Ovary (tissue), 3 donors: Measurements from ENCODE around the gene CREB3L4.

Source experiments
- CTCF ChIP-seq, 3 donors: fragments of 450-650 bp in 2 of 3; fragments of 200-600 bp in 1 of 3; IDR thresholded peaks; one replicate each; pipeline versions ENCODE4 v1.5.1 to v1.8.0; 2016 to 2022; ENCODE audit warnings: antibody characterized with exemption in 3 of 3, mild to moderate bottlenecking in 1 of 3
- POLR2A ChIP-seq: fragments of 450-650 bp; IDR thresholded peaks from one replicate; pipeline ENCODE4 v1.6.1; 2017; ENCODE audit warnings: antibody characterized with exemption, mild to moderate bottlenecking, moderate library complexity
- donor health status: DM: no; HTN: no; CAD: no.

GRCh38 chr1:153963850-153964331 lies 3.8 kb upstream of the CREB3L4 start:
- TF ChIP-seq POLR2A (no peak), CTCF (IDR thresholded peaks at IDR 0.05) (peak in 1 of 3 donors; percentile 17)
